Renal pelvis (tissue), 12 donors: Measurements from ENCODE around the gene FAM216B. TPM values are rescaled to one million over a fixed set of nuclear protein-coding genes. Genes with fewer than 3 reads are reported as not detected.
"Not testable (repeated sequence)": the region's sequence is repeated elsewhere in the genome, so short reads cannot be mapped to it uniquely, and the experiment has no call there.

Experiments used
- DNase-seq: peaks from one replicate; pipeline ENCODE4 v3.0.0-alpha.2; 2013
- long read RNA-seq, 16 experiments: transcript quantifications; one replicate each; lab custom pipeline, GENCODE V29; 2026
- polyA plus RNA-seq, 3 donors: library from polyadenylated mRNA; unstranded; fragments of 120-200 nt; gene quantifications; one replicate each; pipeline ENCODE4 v1.2.1, GENCODE V29; 2013; ENCODE audit not compliant: insufficient read length in 3 of 3

Gene FAM216B
- under 1 TPM in 1 of 3 donors, not detected in 2; 0.03 TPM for polyA plus RNA-seq
- long read RNA-seq, donor 1, result 0 reads
- long read RNA-seq, donor 2, result 0 reads
- long read RNA-seq, donor 3, result 0 reads
- long read RNA-seq, donor 4, result 0 reads
- long read RNA-seq, donor 5, result 0 reads
- long read RNA-seq, donor 6, result 0 reads
- long read RNA-seq, donor 7, result 0 reads
- long read RNA-seq, donor 8, result 0 reads
- long read RNA-seq, donor 9, result 0 reads
- long read RNA-seq, donor 10, partial matches to known transcripts, result 0 of 1 reads
- long read RNA-seq, donor 10, other reads (novel, unspliced or antisense), result 0 of 1 reads
- long read RNA-seq, donor 11, result 0 reads
- long read RNA-seq, donor 12, result 0 reads
- long read RNA-seq, donor 13, result 0 reads
- long read RNA-seq, donor 14, result 0 reads
- long read RNA-seq, donor 15, result 0 reads
- long read RNA-seq, donor 16, result 0 reads

GRCh38 chr13:42781352-42781751 lies at the start of gene FAM216B:
TSS of gene FAM216B (plus strand) at chr13:42781584. CDS start at chr13:42784068, 2,484 bp downstream.
- DNase-seq, result no peak

- no peak for DNase-seq
These were observed 49.3 kb upstream of the FAM216B start for GRCh38 chr13:42732073-42732472.

GRCh38 chr13:42733046-42733445 lies 48.3 kb upstream of the FAM216B start:
- no peak for DNase-seq

- no peak for DNase-seq
These were observed 46.4 kb upstream of the FAM216B start for GRCh38 chr13:42735010-42735409.

DNA sequence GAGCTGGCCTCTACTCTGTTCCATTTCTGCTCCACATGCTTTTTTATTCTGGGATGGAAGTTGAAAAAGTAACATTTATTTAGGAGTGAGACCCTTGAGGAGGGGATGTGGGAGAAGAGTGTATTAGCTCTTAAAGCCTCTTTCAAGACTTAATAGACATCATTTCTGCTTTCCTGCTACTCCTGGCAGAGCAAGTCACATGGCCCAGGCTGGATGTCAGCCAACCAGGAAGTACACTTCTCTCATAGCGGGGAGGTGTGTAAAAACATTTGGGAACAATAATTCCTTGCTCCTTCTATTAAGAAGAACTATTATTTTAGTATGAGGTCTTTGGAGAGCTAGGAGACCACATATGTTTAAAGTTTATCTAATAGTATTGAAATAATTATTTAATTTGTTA lies 40.6 kb upstream of the FAM216B start:
- DNase-seq, result no peak

GRCh38 chr13:42741914-42742313 lies 39.5 kb upstream of the FAM216B start:
- DNase-seq, result no peak

DNA sequence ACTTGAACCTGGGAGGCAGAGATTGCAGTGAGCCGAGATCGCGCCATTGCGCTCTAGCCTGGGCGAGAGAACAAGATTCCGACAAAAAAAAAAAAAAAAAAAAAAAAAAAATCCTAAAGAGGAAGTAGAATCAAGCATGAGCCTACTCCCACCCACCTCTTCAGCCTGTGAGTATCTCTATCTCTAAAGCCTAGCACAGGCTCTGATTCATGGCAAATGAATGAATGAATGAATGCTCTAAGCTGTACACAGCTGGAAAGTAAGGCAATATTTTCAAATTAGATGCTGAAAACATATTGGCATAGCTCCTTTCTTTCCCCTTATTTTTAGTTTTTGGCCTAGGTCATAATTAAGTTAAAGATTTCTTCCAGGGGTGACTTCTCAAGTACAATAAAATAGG lies 35.7 kb upstream of the FAM216B start:
- DNase-seq, result no peak

DNA sequence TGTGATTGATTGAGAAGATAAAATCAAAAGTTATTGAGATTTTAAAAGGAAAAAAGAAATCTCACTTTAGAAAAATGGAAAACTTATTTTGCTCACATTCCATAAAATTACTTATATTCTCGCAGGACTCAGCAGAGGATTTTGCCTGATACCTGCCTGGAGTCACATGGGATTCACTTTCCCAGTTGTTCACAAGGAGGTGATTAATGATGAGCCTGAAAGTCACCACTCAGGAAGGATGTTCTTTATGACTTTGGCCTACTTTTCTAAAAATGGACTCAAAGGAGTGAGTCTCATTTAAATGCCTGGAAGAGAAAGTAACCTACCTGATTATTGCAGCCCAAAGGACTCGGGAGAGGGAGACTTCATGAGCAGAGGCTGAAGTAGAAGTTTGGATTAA lies 34.5 kb upstream of the FAM216B start:
- DNase-seq, result no peak

GRCh38 chr13:42747399-42747873 lies 33.9 kb upstream of the FAM216B start:
- DNase-seq, result peak; percentile 48

- DNase-seq, result no peak
These were observed 30.6 kb upstream of the FAM216B start for GRCh38 chr13:42750794-42751193.

DNA sequence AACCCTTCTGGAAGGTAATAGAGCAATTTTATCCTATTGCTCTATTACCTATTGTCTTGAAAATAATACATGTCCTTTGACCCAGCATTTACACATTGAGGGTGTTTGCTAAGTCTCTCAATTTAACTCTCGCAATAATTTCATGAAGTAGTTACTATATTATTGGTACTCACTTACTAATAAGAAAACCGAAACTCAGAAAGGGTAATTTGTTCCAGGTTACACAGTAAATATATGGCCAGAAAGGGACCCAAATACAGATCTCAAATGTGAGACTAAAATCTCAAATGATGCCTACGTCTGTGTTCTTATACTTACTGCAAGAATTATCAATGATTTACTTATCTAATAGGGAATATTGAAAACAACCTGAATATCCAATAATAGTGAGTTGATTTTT lies 29.7 kb upstream of the FAM216B start:
- DNase-seq, result no peak

GRCh38 chr13:42752731-42753130 lies 28.7 kb upstream of the FAM216B start:
- DNase-seq, result no peak

GRCh38 chr13:42753697-42754096 lies 27.7 kb upstream of the FAM216B start:
- DNase-seq, result peak; percentile 12

DNA sequence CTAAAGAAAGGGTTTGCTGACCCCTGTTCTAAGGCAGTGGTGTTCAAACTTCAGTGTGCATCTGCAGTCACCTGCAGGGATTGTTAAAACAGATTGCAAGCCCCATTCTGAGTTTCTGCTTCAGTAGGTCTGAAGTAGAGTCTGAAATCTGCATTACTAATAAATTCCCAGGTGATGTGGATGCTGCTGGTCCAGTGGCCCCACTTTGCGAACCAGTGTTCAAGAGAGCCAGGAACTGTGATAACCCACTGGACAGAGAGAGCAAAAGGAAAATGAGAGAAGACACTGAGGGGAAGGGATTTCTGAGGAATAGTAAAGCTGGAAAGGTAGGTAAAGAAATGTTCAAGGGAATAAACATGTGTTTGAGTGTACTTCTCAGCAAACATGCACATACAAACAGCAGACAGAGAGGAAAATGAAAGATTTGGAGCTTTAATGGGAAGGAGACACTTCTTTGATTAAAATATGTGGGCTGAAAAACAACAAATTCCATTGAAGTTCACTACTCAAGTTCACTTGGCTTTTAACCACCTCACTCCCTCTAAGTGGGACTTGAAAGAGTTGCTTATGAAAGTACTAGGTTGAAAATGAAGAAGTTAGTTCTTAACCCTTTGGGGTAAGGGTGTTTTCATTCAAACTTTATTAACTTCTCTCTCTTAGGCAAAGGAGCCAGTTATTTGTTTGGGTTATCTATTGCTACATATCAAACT lies 26.4 kb upstream of the FAM216B start:
- DNase-seq, result peak; percentile 23

DNA sequence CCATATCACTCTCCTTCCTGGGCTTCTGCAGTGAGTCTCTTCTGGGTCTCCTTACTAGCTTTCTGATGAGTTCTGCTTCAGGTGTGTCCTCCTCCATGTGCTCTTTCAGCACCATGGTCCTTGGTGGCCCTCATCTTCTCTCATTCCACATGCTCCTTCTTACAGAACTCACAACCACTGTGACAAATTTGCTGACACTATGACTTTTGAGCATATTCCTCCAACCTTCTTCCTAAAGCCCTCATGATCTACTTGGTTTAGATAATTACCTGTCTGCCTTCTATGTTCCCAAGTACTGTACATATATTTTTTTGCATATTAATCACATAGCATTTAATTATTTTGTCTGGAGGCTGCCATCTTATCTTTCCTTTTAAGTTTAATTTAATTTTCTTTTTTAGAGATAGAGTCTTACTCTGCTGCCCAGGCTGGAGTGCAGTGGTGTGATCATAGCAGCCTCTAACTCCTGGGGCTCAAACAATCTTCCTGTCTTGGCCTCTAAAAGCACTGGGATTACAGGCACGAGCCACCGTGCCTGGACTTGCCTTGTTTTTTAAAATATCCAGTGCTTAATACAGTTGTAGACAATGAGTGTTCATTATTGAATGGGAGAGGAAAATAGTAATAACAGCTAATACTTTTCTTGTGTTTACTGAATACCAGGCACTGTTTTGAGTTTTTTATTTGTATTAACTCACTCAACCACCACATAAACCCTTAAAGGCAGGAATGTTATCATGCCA lies 23.5 kb upstream of the FAM216B start:
- DNase-seq, result no peak

- DNase-seq, result no peak
These were observed 22.9 kb upstream of the FAM216B start for GRCh38 chr13:42758515-42758914.

GRCh38 chr13:42760951-42761350 lies 20.4 kb upstream of the FAM216B start:
- DNase-seq, result peak; percentile 49

DNA sequence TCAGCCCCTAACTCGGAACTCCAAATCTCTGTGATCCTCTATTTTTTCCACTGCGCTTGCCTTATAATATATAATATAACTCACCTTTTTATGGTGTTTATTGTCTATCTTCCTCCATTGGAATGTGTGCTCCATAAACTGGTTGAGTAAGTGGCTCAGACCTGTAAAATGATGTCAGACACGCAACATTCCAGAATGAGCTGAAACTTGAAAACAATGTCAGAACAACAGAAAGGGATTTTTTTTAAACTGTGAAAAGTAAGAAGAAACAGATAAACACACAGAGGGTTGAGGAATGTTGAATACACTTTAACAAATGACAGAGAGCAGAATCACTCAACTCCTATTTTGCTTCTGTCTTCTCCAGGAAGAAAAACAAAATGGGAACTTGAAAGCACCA lies 19.1 kb upstream of the FAM216B start:
- no peak for DNase-seq

GRCh38 chr13:42762917-42763316 lies 18.5 kb upstream of the FAM216B start:
- DNase-seq, result no peak

DNA sequence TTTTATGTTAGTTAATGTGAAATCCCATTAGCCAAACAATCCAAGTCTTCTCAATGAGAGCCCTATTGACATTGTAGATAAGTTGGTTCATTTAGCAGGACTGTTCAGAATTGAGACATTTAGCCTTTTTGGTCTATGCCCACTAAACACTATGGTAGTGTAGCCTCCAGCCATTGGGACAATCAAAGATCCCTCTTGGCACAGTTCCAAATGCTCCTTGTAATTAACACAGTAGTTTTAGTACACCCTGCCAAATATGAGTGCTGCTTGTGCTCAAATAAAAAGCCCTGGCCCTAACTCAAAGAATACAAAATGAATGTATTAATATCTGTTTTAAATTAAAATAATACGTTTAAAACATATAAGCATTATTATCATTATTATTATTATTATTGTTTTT lies 15.4 kb upstream of the FAM216B start:
- DNase-seq, result no peak

DNA sequence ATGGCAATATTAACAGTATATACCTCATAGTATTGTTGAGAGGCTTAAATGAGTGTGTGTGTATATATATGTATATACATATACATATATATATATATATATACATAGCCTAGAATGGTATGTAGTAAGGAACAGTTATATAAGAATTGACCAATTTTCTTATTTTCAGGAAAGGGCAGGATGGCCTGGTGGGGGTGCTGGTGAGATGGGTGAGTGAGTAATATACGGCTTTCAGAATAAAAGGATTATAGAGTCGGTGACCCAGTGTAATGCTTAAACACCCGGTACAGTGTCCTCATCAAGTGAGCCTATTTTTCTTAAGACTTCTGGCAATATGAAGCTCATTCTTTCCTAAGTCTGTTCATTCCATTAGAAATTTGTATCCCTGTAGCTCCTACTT lies 11.7 kb upstream of the FAM216B start:
- no peak for DNase-seq

- not testable (repeated sequence) for DNase-seq
These were observed 4.8 kb upstream of the FAM216B start for GRCh38 chr13:42776558-42776957.
